GM21619 (cell line): ENCODE results near the gene IFIH1.

Source experiments
- ATAC-seq: cut with Tn5 transposase; IDR thresholded peaks from one replicate; pipeline ENCODE4 v1.9.1; 2021; ENCODE audit not compliant: unreplicated experiment

Gene IFIH1

GRCh38 chr2:162258686-162259085 lies 59.8 kb downstream of the IFIH1 start:
- ATAC-seq, result no peak

- no peak for ATAC-seq
Measured at GRCh38 chr2:162258169-162258568, 60.3 kb downstream of the IFIH1 start.

- no peak for ATAC-seq
Measured at GRCh38 chr2:162257425-162257824, 61.1 kb downstream of the IFIH1 start.

GRCh38 chr2:162256591-162256991 lies 61.9 kb downstream of the IFIH1 start:
- ATAC-seq, result no peak

GRCh38 chr2:162254236-162254871 lies 64.1 kb downstream of the IFIH1 start:
- ATAC-seq, result no peak

- no peak for ATAC-seq
Measured at GRCh38 chr2:162253435-162253834, 65.0 kb downstream of the IFIH1 start.

GRCh38 chr2:162252153-162252552 lies 66.3 kb downstream of the IFIH1 start:
- no peak for ATAC-seq

- no peak for ATAC-seq
Measured at GRCh38 chr2:162245781-162246180, 72.7 kb downstream of the IFIH1 start.

GRCh38 chr2:162245061-162245460 lies 73.4 kb downstream of the IFIH1 start:
- ATAC-seq, result no peak

- no peak for ATAC-seq
Measured at GRCh38 chr2:162244541-162245031, 73.9 kb downstream of the IFIH1 start.

GRCh38 chr2:162243715-162244114 lies 74.8 kb downstream of the IFIH1 start:
- ATAC-seq, result no peak

GRCh38 chr2:162243294-162243693 lies 75.2 kb downstream of the IFIH1 start, which contains the start of gene FAP:
Gene FAP, minus strand, starts transcription at chr2:162243445. Its CDS starts 118 bp downstream, at chr2:162243327.
- ATAC-seq, result no peak

- ATAC-seq, result no peak
Measured at GRCh38 chr2:162242586-162243280, 75.8 kb downstream of the IFIH1 start.

- no peak for ATAC-seq
Measured at GRCh38 chr2:162241571-162241970, 76.9 kb downstream of the IFIH1 start.

- no peak for ATAC-seq
Measured at GRCh38 chr2:162234620-162235462, 83.6 kb downstream of the IFIH1 start.

- ATAC-seq, result no peak
Measured at GRCh38 chr2:162233197-162233596, 85.3 kb downstream of the IFIH1 start.

GRCh38 chr2:162232671-162233070 lies 85.8 kb downstream of the IFIH1 start:
- ATAC-seq, result no peak

GRCh38 chr2:162232027-162232426 lies 86.5 kb downstream of the IFIH1 start:
- ATAC-seq, result no peak

- no peak for ATAC-seq
Measured at GRCh38 chr2:162230761-162231160, 87.7 kb downstream of the IFIH1 start.

- ATAC-seq, result no peak
Measured at GRCh38 chr2:162226836-162227235, 91.6 kb downstream of the IFIH1 start.

GRCh38 chr2:162221064-162221463 lies 97.4 kb downstream of the IFIH1 start:
- ATAC-seq, result peak; percentile 94

GRCh38 chr2:162220368-162220767 lies 98.1 kb downstream of the IFIH1 start:
- no peak for ATAC-seq
